AG09309 (cell line): ENCODE data around the gene FZD7.

Experiments used
- DNase-seq: peaks from one replicate; pipeline ENCODE4 v3.0.0-alpha.2; 2010; ENCODE audit warnings: low read depth
- H3K4me3 ChIP-seq: 2 replicates; pipeline ENCODE4 v1.5.1; 2011; ENCODE audit warnings: mild to moderate bottlenecking, low read depth, low read length, moderate library complexity; ENCODE audit not compliant: control insufficient read depth
- TF ChIP-seq, protein P1 (sequence below): IDR thresholded peaks from 2 replicates; pipeline ENCODE4 v1.5.1; 2011; ENCODE audit warnings: mild to moderate bottlenecking, low read depth, low read length, inconsistent platforms; ENCODE audit not compliant: insufficient read depth, control insufficient read depth; ENCODE audit errors: missing control alignments

The FZD7 gene

DNA sequence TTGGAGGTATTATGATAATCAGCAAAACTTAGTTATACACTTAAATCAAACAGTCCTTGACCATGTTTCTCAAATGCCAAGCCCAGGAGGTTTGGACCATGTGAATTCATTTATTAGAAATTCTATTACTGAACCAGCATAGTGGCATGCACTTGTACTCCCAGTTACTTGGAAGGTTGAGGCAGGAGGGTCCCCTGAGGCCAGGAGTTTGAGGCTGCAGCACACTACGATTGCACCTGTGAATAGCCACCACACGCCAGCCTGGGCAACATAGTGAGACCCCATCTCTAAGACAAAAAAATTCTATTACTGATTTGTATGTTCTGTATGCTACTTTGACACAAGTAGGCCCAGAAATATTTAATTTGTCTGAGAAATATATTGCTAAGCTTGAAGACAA is 43.6 kb upstream of the FZD7 start:
- TF ChIP-seq, protein P1, sequence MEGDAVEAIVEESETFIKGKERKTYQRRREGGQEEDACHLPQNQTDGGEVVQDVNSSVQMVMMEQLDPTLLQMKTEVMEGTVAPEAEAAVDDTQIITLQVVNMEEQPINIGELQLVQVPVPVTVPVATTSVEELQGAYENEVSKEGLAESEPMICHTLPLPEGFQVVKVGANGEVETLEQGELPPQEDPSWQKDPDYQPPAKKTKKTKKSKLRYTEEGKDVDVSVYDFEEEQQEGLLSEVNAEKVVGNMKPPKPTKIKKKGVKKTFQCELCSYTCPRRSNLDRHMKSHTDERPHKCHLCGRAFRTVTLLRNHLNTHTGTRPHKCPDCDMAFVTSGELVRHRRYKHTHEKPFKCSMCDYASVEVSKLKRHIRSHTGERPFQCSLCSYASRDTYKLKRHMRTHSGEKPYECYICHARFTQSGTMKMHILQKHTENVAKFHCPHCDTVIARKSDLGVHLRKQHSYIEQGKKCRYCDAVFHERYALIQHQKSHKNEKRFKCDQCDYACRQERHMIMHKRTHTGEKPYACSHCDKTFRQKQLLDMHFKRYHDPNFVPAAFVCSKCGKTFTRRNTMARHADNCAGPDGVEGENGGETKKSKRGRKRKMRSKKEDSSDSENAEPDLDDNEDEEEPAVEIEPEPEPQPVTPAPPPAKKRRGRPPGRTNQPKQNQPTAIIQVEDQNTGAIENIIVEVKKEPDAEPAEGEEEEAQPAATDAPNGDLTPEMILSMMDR: no peak
- DNase-seq: no peak
- H3K4me3 ChIP-seq: no peak overlapping the region

DNA sequence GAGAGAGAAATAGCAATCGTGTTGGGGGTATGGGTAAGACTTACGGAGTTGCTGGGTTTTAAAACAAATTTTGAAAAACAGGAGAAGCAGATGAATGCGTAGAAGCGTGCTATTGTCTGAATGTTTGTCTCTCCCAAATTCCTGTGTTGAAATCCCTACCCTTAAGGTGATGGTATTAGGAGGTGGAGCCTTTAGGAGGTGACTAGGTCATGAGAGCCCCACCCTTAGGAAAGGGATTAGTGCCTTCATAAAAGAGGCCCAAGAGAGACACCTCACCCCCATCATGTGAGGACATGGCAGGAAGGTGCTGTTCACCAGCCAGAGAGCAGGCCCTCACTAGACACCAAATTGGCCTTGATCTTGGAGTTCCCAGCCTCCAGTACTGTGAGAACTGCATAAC is 40.7 kb upstream of the FZD7 start:
- no peak overlapping the region for H3K4me3 ChIP-seq
- TF ChIP-seq, protein P1: no peak
- DNase-seq: no peak

DNA sequence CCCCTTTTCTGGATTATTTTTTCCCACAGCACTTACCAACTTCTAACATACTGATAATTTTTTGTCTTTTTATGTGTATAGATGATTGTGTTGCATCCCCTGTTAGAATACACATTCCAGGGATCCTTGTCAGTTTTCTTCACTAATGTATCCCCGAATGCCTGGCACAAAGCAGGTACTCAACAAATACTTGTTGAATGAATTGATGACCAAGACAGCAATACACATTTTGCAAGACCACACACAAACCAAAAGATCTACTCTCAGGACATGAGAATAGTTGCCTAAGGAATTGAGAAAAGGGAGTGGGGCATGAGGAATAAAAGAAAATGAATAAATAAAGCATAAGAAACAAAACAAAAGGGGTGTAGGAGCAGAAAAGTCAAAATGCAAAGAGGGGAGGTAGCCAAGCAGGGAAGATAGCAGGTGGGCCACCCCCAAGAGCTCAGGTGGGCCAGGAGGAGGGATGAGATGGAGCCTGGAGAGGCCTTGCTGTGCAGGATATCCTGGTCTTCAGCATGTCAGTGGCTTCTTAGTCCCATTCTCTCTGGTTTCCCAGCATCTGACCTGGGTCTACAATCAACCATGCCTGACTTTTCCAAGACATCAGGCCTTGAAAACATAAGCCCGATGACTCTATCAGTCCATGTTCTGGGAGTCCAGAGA is 38.5 kb upstream of the FZD7 start:
- no peak overlapping the region for H3K4me3 ChIP-seq
- TF ChIP-seq, protein P1: no peak
- DNase-seq: no peak

- no peak overlapping the region for H3K4me3 ChIP-seq
- no peak for DNase-seq
These were observed 37.6 kb upstream of the FZD7 start for GRCh38 chr2:201996006-201996405.

DNA sequence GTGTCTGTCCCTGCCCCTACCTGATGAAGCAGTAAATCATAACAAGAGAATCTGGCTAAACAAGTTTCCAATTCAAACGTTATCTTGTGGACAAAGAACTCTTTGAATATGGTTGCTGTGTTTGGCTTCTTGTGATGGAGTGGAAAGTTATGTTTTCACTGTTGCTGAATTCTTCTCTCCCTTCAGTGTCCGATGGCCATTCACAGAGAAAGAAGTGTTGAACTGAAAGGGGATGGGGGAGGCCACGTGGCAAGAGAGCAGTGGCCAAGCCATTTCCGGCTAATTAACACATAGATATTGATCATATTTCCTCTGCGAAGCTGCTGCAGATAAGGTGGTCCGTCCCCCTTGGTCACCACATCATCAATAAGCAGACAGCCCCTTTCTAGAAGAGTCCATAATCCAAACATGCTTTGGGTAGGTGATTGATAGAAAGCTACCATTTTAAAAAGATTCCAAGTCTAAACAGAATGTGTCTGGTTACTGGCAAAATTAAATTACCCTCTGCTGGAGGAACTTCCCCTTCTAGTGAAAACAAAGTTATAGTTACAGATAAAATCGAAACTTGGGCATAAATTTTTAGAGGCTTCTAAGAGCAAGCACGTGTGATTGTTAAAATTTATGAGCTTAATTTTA is 36.9 kb upstream of the FZD7 start:
- TF ChIP-seq, protein P1: no peak
- H3K4me3 ChIP-seq: no peak overlapping the region
- DNase-seq: no peak

More at GRCh38 chr2:201996006-201996405, 37.6 kb upstream of the FZD7 start:
- TF ChIP-seq, protein P1: no peak

DNA sequence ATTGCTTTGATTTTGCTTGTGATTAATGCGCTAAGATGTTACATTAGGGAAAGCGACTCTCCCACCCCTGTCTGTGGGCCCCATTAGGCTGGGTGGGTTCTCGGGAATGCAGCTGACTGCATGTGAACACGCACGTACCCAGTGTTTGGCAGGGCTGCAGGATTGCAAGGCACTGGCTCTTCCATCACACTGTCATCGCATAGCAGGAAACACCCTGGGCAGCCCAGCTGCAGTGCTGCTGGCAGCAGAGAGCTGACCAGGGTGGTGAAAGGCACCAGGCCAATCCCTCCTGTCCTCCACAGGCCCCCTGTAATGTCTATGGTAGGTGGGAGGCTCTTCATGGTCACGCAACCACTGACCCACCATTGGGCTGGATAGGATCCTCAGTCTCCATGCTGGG is 34.4 kb upstream of the FZD7 start:
- DNase-seq: no peak
- H3K4me3 ChIP-seq: no peak overlapping the region
- TF ChIP-seq, protein P1: no peak
